HL-60 (cell line): ENCODE measurements around the gene ITGB1BP2.
"Not testable (repeated sequence)": the region's sequence is repeated elsewhere in the genome, so short reads cannot be mapped to it uniquely, and the experiment has no call there.

Experiments
- DNase-seq, 2 experiments: peaks; one replicate each; pipeline ENCODE4 v3.0.0-alpha.2; 2010 to 2020; ENCODE audit warnings: low read depth in 1 of 2, low spot score in 1 of 2
- H3K27ac ChIP-seq: fragments of 250-450 bp; sonication (Bioruptor Pico); replicated peaks from 2 replicates; pipeline ENCODE4 v1.5.1; 2020; ENCODE audit warnings: mild to moderate bottlenecking, moderate library complexity
- H3K27me3 ChIP-seq: fragments of 250-450 bp; sonication (Bioruptor Pico); 2 replicates; pipeline ENCODE4 v1.5.1; 2021; ENCODE audit warnings: mild to moderate bottlenecking, moderate library complexity; ENCODE audit not compliant: insufficient read depth, poor library complexity, severe bottlenecking
- H3K4me3 ChIP-seq: replicated peaks from 2 replicates; pipeline ENCODE4 v1.5.1; 2011; ENCODE audit warnings: mild to moderate bottlenecking, control low read depth, low read length; ENCODE audit not compliant: insufficient read depth
- GABPA ChIP-seq: IDR thresholded peaks from 2 replicates; pipeline ENCODE4 v1.6.1; 2012; ENCODE audit warnings: low read depth
- POLR2AphosphoS5 ChIP-seq: IDR thresholded peaks from 2 replicates; pipeline ENCODE4 v1.6.1; 2012; ENCODE audit warnings: low read depth
- REST ChIP-seq: IDR thresholded peaks from 2 replicates; pipeline ENCODE4 v1.6.1; 2012; ENCODE audit warnings: low read depth; ENCODE audit not compliant: insufficient replicate concordance
- SPI1 ChIP-seq: IDR thresholded peaks from 2 replicates; pipeline ENCODE4 v1.6.1; 2012; ENCODE audit warnings: low read depth, mild to moderate bottlenecking, borderline replicate concordance

ITGB1BP2 gene

DNA sequence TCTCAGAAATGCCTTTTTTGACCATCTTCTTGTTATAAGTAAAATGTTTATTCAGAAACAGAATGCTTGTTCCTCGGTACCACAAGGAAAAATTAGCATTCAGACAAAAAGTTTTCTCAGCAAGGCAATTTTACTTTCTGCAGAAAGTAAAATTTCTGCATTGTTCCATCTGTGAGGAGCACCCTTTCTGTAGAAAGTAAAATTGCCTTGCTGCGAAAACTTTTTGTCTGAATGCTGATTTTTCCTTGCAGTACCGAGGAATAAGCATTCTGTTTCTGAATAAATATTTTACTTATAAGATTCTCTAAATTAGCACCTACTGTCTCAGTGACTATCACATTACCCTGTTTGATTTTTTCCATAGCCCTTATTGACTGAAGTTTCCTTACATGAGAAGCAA lies 24.8 kb downstream of the ITGB1BP2 start:
- Histone ChIP-seq H3K27me3 (no peaks in the 10 kb centered on the region), H3K27ac (no peak overlapping the region), H3K4me3 (no peak overlapping the region)
- DNase-seq, result no peak
- TF ChIP-seq REST, result no peak
- no peak for TF ChIP-seq GABPA
- no peak for TF ChIP-seq SPI1
- no peak for TF ChIP-seq POLR2AphosphoS5

- not testable (repeated sequence) for H3K4me3 ChIP-seq, DNase-seq, H3K27ac ChIP-seq, H3K27me3 ChIP-seq
These were observed 47.7 kb downstream of the ITGB1BP2 start for GRCh38 chrX:71349151-71349665.

GRCh38 chrX:71349867-71350266 lies 48.3 kb downstream of the ITGB1BP2 start:
- not testable (repeated sequence) for DNase-seq, H3K27me3 ChIP-seq, H3K27ac ChIP-seq, H3K4me3 ChIP-seq

- H3K27ac ChIP-seq, DNase-seq, H3K27me3 ChIP-seq, H3K4me3 ChIP-seq: not testable (repeated sequence)
These were observed 50.9 kb downstream of the ITGB1BP2 start for GRCh38 chrX:71352439-71352838.
